Loucy (cell line): ENCODE measurements around the gene PHAX.

Source experiments
- H2AFZ ChIP-seq: fragments of 200-600 bp; sonication (generic); 2 replicates; pipeline ENCODE4 v1.6.0; 2016; ENCODE audit warnings: antibody characterized with exemption, mild to moderate bottlenecking, low read length, moderate library complexity
- H3F3A ChIP-seq: fragments of 200-600 bp; 2 replicates; pipeline ENCODE4 v1.6.0; 2016; ENCODE audit warnings: antibody characterized with exemption, low read depth, mild to moderate bottlenecking
- H3K27me3 ChIP-seq: fragments of 200-600 bp; sonication (generic); 2 replicates; pipeline ENCODE4 v1.6.1; 2014; ENCODE audit warnings: low read length, mild to moderate bottlenecking; ENCODE audit not compliant: insufficient read depth, poor library complexity, severe bottlenecking
- H3K36me3 ChIP-seq: fragments of 200-600 bp; sonication (generic); 2 replicates; pipeline ENCODE4 v1.6.1; 2016; ENCODE audit warnings: low read length; ENCODE audit not compliant: insufficient read depth
- H3K4me1 ChIP-seq: fragments of 200-600 bp; sonication (generic); 2 replicates; pipeline ENCODE4 v1.5.1; 2014; ENCODE audit warnings: low read length, mild to moderate bottlenecking; ENCODE audit not compliant: insufficient read depth, poor library complexity, severe bottlenecking
- H3K4me2 ChIP-seq: fragments of 200-600 bp; sonication (generic); 2 replicates; pipeline ENCODE4 v1.6.0; 2014; ENCODE audit warnings: antibody characterized with exemption, low read length, low read depth, mild to moderate bottlenecking; ENCODE audit not compliant: poor library complexity, severe bottlenecking
- H3K4me3 ChIP-seq: fragments of 200-600 bp; sonication (generic); 2 replicates; pipeline ENCODE4 v1.5.1; 2014; ENCODE audit warnings: low read length, mild to moderate bottlenecking, mixed read lengths; ENCODE audit not compliant: poor library complexity, severe bottlenecking
- H3K79me2 ChIP-seq: fragments of 200-600 bp; sonication (generic); 2 replicates; pipeline ENCODE4 v1.6.1; 2014; ENCODE audit warnings: low read length; ENCODE audit not compliant: insufficient read depth
- H3K9ac ChIP-seq: fragments of 200-600 bp; sonication (generic); 2 replicates; pipeline ENCODE4 v1.6.0; 2014; ENCODE audit warnings: mild to moderate bottlenecking, low read depth, low read length, moderate library complexity; ENCODE audit not compliant: poor library complexity, severe bottlenecking
- H3K9me2 ChIP-seq: fragments of 200-600 bp; sonication (generic); replicated peaks from 2 replicates; pipeline ENCODE4 v1.6.1; 2016; ENCODE audit warnings: low read depth, low read length, mixed read lengths
- H3K9me3 ChIP-seq: fragments of 200-600 bp; sonication (generic); 2 replicates; pipeline ENCODE4 v1.6.1; 2014; ENCODE audit warnings: mild to moderate bottlenecking, antibody characterized with exemption, low read length, low read depth; ENCODE audit not compliant: insufficient read depth
- H4K20me1 ChIP-seq: fragments of 200-600 bp; sonication (generic); 2 replicates; pipeline ENCODE4 v1.6.0; 2014; ENCODE audit warnings: antibody characterized with exemption, low read length, mild to moderate bottlenecking; ENCODE audit not compliant: insufficient read depth, poor library complexity, severe bottlenecking
- CTCF ChIP-seq: fragments of 200-600 bp; sonication (generic); conservative IDR thresholded peaks from 2 replicates; pipeline ENCODE4 v1.5.1; 2014; ENCODE audit warnings: mild to moderate bottlenecking, antibody characterized with exemption, low read length
- EZH2phosphoT487 ChIP-seq: fragments of 200-600 bp; IDR thresholded peaks from 2 replicates; pipeline ENCODE4 v1.6.1; 2018; ENCODE audit warnings: antibody characterized with exemption, mild to moderate bottlenecking, moderate library complexity, borderline replicate concordance

Gene PHAX

GRCh38 chr5:126575644-126576043 is 25.1 kb upstream of the PHAX start:
- H3F3A ChIP-seq, result no peaks in the 10 kb centered on the region
- no peaks in the 10 kb centered on the region for H3K4me1 ChIP-seq
- no peak overlapping the region for H2AFZ ChIP-seq
- no peaks in the 10 kb centered on the region for H3K9me2 ChIP-seq
- H3K4me2 ChIP-seq, result no peak overlapping the region
- TF ChIP-seq EZH2phosphoT487 (no peak), CTCF (no peak)
- 0 out of 2 replicates have a peak, but pooled peaks cover 4% of the 10 kb centered on the region for H3K36me3 ChIP-seq
- no peak overlapping the region for H3K9ac ChIP-seq
- H3K27me3 ChIP-seq, result no peaks in the 10 kb centered on the region
- H3K4me3 ChIP-seq, result no peak overlapping the region
- no peaks in the 10 kb centered on the region for H3K9me3 ChIP-seq
- no peaks in the 10 kb centered on the region for H3K79me2 ChIP-seq
- H4K20me1 ChIP-seq, result no peaks in the 10 kb centered on the region

- H3K4me2 ChIP-seq, result no peak overlapping the region
- H3K36me3 ChIP-seq, result 0 out of 2 replicates have a peak, but pooled peaks cover 4% of the 10 kb centered on the region
- H4K20me1 ChIP-seq, result no peaks in the 10 kb centered on the region
- H3K9me2 ChIP-seq, result no peaks in the 10 kb centered on the region
- no peak overlapping the region for H3K9ac ChIP-seq
- no peak overlapping the region for H2AFZ ChIP-seq
- H3K4me1 ChIP-seq, result no peaks in the 10 kb centered on the region
- H3K27me3 ChIP-seq, result no peaks in the 10 kb centered on the region
- no peaks in the 10 kb centered on the region for H3F3A ChIP-seq
- no peaks in the 10 kb centered on the region for H3K9me3 ChIP-seq
- no peaks in the 10 kb centered on the region for H3K79me2 ChIP-seq
- no peak overlapping the region for H3K4me3 ChIP-seq
- no peak for TF ChIP-seq EZH2phosphoT487
- no peak for TF ChIP-seq CTCF
Observed at GRCh38 chr5:126576974-126577373, 23.8 kb upstream of the PHAX start.

GRCh38 chr5:126577415-126577814 is 23.3 kb upstream of the PHAX start:
- Histone ChIP-seq H3K4me3 (no peak overlapping the region), H4K20me1 (no peaks in the 10 kb centered on the region), H3K79me2 (no peaks in the 10 kb centered on the region), H2AFZ (no peak overlapping the region), H3K4me2 (no peak overlapping the region), H3K9me3 (no peaks in the 10 kb centered on the region), H3K9me2 (no peaks in the 10 kb centered on the region), H3K27me3 (no peaks in the 10 kb centered on the region), H3K9ac (no peak overlapping the region), H3K4me1 (no peaks in the 10 kb centered on the region), H3K36me3 (0 out of 2 replicates have a peak, but pooled peaks cover 4% of the 10 kb centered on the region), H3F3A (no peaks in the 10 kb centered on the region)
- TF ChIP-seq CTCF, result no peak
- no peak for TF ChIP-seq EZH2phosphoT487
